Stomach (tissue), 4 donors: ENCODE results near the gene DIP2A.

ENCODE experiments used
- CTCF ChIP-seq, 7 experiments: fragments of 450-650 bp in 4 of 7; fragments of 200-600 bp in 3 of 7; sonication (generic) in 3 of 7; IDR thresholded peaks; one replicate each; pipeline ENCODE4 v1.5.1; 2016 to 2019; ENCODE audit warnings: antibody characterized with exemption in 7 of 7, control low read depth in 2 of 7, mild to moderate bottlenecking in 1 of 7
- EP300 ChIP-seq: sonication (generic); formaldehyde crosslinking; IDR thresholded peaks from one replicate; pipeline ENCODE4 v1.6.1; 2017; ENCODE audit warnings: antibody characterized with exemption
- POLR2A ChIP-seq, 4 donors: fragments of 450-650 bp; IDR thresholded peaks; one replicate each; pipeline ENCODE4 v1.6.1; 2016; ENCODE audit warnings: antibody characterized with exemption in 4 of 4, control low read depth in 2 of 4, mild to moderate bottlenecking in 1 of 4, moderate library complexity in 1 of 4

DNA sequence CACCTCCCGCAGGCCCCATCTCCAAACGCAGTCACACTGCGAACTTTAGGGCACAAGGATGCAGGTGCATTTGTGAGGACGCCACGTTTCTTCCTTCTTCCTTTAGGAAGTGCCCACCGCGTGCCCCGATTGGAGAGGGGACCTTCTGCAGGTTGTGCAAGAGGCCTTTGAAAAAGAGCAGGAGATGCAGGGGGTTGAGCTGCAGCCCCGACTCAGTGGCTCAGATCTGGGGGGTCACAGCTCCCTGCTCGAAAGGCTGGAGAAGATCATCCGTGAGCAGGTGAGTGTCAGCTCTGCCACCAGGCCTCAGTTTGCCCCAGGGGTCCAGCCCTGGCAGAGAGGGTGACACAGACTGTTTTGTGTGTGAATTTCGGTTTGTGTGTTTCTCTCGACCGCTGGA is 31.2 kb upstream of the DIP2A start:
- TF ChIP-seq POLR2A (IDR thresholded peaks at IDR 0.05) (no peak), CTCF (IDR thresholded peaks at IDR 0.05) (no peak), EP300 (no peak)
